ENCODE results near the gene RIN3. TPM values are rescaled to one million over a fixed set of nuclear protein-coding genes. Genes with fewer than 3 reads are reported as not detected.

RIN3 gene
- total RNA-seq, 4 donors from 2014 or later: 6.2 to 29.8 (median 12.2) TPM

DNA sequence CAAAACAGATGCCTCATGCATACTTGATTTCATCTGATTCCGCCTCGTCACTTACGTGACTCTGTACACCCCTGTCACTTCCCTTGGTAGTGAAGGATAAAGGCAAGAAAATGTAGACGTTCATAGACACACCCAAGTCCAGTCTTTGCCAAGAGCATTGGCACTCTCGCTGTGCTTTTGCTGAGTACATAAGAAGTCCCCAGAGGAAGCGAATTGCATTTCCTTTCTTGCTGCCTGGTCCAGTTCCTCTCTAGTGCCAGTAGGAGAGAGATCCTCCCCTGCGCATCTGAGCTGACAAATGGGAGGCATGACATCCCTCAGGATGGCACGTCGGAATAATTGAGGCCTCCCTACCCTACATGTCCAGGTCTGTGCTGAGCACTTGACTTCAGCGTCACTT is 21.3 kb upstream of the RIN3 start:
- H3K36me3 ChIP-seq: no peaks in the 10 kb centered on the region
- H3K27me3 ChIP-seq: no peaks in the 10 kb centered on the region
- no peak for DNase-seq
- no peaks in the 10 kb centered on the region for H3K4me1 ChIP-seq
- no peak overlapping the region for H3K4me3 ChIP-seq
- H3K9me3 ChIP-seq: no peaks in the 10 kb centered on the region
- intact Hi-C loops (cut with DNase I; ENCODE audit: low total_unique reads): no loop called here
- TF ChIP-seq, protein P1, sequence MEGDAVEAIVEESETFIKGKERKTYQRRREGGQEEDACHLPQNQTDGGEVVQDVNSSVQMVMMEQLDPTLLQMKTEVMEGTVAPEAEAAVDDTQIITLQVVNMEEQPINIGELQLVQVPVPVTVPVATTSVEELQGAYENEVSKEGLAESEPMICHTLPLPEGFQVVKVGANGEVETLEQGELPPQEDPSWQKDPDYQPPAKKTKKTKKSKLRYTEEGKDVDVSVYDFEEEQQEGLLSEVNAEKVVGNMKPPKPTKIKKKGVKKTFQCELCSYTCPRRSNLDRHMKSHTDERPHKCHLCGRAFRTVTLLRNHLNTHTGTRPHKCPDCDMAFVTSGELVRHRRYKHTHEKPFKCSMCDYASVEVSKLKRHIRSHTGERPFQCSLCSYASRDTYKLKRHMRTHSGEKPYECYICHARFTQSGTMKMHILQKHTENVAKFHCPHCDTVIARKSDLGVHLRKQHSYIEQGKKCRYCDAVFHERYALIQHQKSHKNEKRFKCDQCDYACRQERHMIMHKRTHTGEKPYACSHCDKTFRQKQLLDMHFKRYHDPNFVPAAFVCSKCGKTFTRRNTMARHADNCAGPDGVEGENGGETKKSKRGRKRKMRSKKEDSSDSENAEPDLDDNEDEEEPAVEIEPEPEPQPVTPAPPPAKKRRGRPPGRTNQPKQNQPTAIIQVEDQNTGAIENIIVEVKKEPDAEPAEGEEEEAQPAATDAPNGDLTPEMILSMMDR (IDR thresholded peaks at IDR 0.05): no peak
- TF ChIP-seq POLR2A (IDR thresholded peaks at IDR 0.05): no peak
- no peak overlapping the region for H3K27ac ChIP-seq

DNA sequence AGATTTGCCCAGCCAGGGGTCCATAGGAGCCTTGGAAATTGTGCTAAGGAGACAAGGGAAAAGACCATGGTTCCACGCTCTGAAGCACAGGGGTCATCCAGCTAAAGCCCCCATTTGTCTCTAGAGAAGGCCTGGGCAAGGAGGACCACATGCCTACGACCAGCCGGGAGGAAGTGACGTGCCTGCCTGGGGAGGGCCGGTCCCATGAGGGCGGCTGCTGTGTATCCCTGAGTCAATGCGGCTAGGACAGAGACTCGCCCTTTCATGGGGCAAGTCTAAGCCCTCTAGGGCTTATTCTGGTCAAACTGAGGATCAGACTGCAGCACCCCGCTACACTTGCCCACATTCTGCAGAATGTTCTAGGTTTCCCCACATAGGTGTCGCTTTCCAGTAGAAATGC is 20.6 kb upstream of the RIN3 start:
- H3K36me3 ChIP-seq: no peaks in the 10 kb centered on the region
- no peak overlapping the region for H3K4me3 ChIP-seq
- H3K9me3 ChIP-seq: no peaks in the 10 kb centered on the region
- no peaks in the 10 kb centered on the region for H3K27me3 ChIP-seq
- H3K27ac ChIP-seq: no peak overlapping the region
- TF ChIP-seq, protein P1 (IDR thresholded peaks at IDR 0.05): no peak
- TF ChIP-seq POLR2A (IDR thresholded peaks at IDR 0.05): no peak
- no peak for DNase-seq
- intact Hi-C loops (cut with DNase I; ENCODE audit: low total_unique reads): no loop called here
- no peaks in the 10 kb centered on the region for H3K4me1 ChIP-seq

DNA sequence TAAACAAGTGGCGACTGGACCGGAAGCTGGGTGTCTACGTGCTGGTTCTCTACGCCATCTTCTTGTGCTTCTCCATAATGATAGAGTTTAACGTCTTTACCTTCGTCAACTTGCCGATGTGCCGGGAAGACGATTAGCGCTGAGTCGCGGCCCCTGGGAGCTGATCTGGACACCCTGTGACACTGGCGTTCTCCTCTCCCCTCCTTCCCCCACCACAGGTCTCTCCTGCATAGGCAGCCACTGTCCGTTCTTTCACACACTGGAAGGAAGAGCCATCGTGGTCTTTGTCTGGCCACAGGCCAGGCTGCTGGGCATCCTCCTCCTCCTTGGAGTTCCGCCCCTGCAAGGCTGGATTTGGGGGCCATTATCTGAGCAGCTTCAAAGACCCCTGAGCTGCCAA is 20.1 kb upstream of the RIN3 start:
- intact Hi-C loops (cut with DNase I; ENCODE audit: low total_unique reads): no loop called here
- H3K27ac ChIP-seq: no peak overlapping the region
- no peak for TF ChIP-seq POLR2A (IDR thresholded peaks at IDR 0.05)
- TF ChIP-seq, protein P1 (IDR thresholded peaks at IDR 0.05): no peak

DNA sequence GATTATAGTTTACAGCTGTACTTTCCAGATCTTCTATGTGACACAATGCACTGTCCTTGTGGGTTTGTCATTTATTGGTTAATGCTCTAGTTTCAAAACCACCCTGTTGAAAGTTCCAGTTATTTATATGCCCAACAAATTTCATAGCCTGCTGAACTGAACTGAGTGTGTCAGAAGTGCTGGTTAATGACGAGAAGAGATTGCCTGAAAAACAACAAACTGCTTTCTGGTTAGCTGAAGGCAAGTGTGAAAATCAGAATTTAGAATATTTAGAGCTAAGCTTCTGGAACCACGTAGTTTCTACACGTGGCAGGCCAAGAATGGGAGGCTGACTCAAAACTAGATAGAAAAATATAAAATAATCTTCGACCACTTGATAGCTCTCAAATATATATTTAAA is 19.1 kb upstream of the RIN3 start:
- H3K4me1 ChIP-seq: no peaks in the 10 kb centered on the region
- TF ChIP-seq, protein P1 (IDR thresholded peaks at IDR 0.05): no peak
- TF ChIP-seq POLR2A (IDR thresholded peaks at IDR 0.05): no peak
- H3K4me3 ChIP-seq: no peak overlapping the region
- DNase-seq: no peak
- no peaks in the 10 kb centered on the region for H3K27me3 ChIP-seq
- no peak overlapping the region for H3K27ac ChIP-seq
- intact Hi-C loops (cut with DNase I; ENCODE audit: low total_unique reads): no loop called here
- H3K9me3 ChIP-seq: no peaks in the 10 kb centered on the region
- no peaks in the 10 kb centered on the region for H3K36me3 ChIP-seq

More for the DNA sequence above, 20.1 kb upstream of the RIN3 start:
- Histone ChIP-seq H3K27me3 (no peaks in the 10 kb centered on the region), H3K4me1 (no peaks in the 10 kb centered on the region), H3K36me3 (no peaks in the 10 kb centered on the region), H3K4me3 (no peak overlapping the region), H3K9me3 (no peaks in the 10 kb centered on the region)
- DNase-seq: no peak

DNA sequence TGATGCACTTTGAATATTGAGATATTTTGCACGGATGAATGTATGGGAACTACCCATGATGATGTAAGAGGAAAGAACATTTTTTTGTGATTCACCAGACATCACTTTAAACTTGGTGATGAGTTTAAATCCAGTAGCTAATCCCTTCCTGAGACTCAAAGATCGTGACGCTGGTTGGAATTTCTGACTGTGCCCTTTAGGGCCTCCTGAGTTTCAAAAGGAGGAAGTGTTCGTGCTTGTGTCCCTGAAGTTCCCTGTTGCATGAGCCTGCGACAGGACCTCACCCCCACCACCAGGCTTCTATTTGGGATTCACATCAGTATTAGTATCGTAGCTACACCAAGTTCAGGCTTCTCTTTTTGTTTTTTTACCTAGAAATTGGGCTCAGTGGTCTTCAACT is 18.6 kb upstream of the RIN3 start:
- intact Hi-C loops (cut with DNase I; ENCODE audit: low total_unique reads): no loop called here
- Histone ChIP-seq H3K9me3 (no peaks in the 10 kb centered on the region), H3K27ac (no peak overlapping the region), H3K4me3 (no peak overlapping the region), H3K4me1 (no peaks in the 10 kb centered on the region), H3K36me3 (no peaks in the 10 kb centered on the region), H3K27me3 (no peaks in the 10 kb centered on the region)
- TF ChIP-seq, protein P1 (IDR thresholded peaks at IDR 0.05): no peak
- no peak for TF ChIP-seq POLR2A (IDR thresholded peaks at IDR 0.05)
- no peak for DNase-seq
